Measurements from ENCODE around the gene NUP188.

Gene NUP188

DNA sequence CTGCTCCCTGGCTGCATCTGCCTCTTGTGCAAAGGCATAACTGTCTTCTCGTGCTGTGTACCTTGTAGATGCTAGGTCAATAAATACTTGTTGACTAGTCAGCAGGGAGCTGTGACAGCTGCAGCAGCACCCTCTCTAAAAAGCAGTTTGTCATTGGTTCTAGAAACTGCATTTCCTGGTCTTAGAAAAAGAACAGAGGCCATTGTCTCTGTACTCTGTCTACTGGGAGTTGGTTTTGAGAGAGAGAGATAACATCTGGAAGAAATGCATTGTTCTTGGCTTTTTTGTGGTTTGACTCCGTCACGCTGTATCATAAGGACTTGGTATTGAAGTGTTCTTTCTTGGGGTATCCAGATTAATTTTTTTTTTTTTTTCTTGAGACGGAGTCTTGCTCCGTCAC, 48.3 kb downstream of the NUP188 start:
- Histone ChIP-seq H3K27ac (ENCODE audit: extremely low read depth, low read depth, low read length) (no peak overlapping the region), H3K4me3 (ENCODE audit: low read depth, low read length) (no peak overlapping the region), H3K4me1 (ENCODE audit: control insufficient read depth, insufficient read depth, low read length) (no peaks in the 10 kb centered on the region), H3K9me3 (ENCODE audit: control insufficient read depth, insufficient read depth, low read depth, low read length) (no peaks in the 10 kb centered on the region), H3K36me3 (ENCODE audit: control insufficient read depth in 2 of 2, insufficient read depth in 1 of 2, low read length in 2 of 2) (peaks cover 17 to 88% of the 10 kb centered on the region in 2 experiments; a peak in 2 of 3 replicates)
- TF ChIP-seq ZFP41 (tag by site-specific recombination; IDR thresholded peaks at IDR 0.05; ENCODE audit: borderline replicate concordance) (no peak), ZNF155 (tag by site-specific recombination; IDR thresholded peaks at IDR 0.05) (no peak), ZNF600 (tag by site-specific recombination; IDR thresholded peaks at IDR 0.05) (peak; percentile 33; the same call in 1 of the 2 replicates), ZNF596 (tag by site-specific recombination; IDR thresholded peaks at IDR 0.05) (no peak)
- TF ChIP-seq, protein P1, sequence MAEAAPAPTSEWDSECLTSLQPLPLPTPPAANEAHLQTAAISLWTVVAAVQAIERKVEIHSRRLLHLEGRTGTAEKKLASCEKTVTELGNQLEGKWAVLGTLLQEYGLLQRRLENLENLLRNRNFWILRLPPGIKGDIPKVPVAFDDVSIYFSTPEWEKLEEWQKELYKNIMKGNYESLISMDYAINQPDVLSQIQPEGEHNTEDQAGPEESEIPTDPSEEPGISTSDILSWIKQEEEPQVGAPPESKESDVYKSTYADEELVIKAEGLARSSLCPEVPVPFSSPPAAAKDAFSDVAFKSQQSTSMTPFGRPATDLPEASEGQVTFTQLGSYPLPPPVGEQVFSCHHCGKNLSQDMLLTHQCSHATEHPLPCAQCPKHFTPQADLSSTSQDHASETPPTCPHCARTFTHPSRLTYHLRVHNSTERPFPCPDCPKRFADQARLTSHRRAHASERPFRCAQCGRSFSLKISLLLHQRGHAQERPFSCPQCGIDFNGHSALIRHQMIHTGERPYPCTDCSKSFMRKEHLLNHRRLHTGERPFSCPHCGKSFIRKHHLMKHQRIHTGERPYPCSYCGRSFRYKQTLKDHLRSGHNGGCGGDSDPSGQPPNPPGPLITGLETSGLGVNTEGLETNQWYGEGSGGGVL (tag by site-specific recombination; IDR thresholded peaks at IDR 0.05) = no peak
- TF ChIP-seq, protein P2, sequence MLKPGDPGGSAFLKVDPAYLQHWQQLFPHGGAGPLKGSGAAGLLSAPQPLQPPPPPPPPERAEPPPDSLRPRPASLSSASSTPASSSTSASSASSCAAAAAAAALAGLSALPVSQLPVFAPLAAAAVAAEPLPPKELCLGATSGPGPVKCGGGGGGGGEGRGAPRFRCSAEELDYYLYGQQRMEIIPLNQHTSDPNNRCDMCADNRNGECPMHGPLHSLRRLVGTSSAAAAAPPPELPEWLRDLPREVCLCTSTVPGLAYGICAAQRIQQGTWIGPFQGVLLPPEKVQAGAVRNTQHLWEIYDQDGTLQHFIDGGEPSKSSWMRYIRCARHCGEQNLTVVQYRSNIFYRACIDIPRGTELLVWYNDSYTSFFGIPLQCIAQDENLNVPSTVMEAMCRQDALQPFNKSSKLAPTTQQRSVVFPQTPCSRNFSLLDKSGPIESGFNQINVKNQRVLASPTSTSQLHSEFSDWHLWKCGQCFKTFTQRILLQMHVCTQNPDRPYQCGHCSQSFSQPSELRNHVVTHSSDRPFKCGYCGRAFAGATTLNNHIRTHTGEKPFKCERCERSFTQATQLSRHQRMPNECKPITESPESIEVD (tag by site-specific recombination; IDR thresholded peaks at IDR 0.05) = no peak
- POLR2A ChIA-PET = no interaction called here
- CTCF ChIA-PET = interaction anchor here (4.0 kb wide), 1 partner anchor 11 kb away, joined by 20 read pairs; no protein-coding TSS in a partner anchor

DNA sequence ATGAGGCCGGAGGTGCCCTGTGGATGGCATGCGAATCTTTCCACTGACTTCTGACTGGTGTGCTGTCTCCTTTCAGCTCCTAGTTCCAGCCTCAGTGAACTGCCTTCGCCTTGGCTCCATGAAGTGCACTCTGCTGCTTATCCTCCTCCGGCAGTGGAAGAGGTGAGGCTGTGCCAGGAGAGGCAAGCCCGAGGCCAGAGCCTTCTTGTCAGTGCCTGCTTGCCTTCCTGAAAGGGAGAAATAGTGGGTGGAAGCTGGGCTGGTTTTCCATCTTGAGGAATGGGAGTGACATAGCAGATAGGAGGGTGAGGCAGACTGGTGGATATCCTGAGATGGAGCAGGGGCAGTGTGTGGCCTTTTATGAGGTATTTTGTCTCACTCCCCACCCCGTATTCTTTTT, 51.0 kb downstream of the NUP188 start:
- TF ChIP-seq PRDM1 (tag by site-specific recombination; IDR thresholded peaks at IDR 0.05) (no peak), MEIS1 (CRISPR knock-in tag; IDR thresholded peaks at IDR 0.05; ENCODE audit: borderline replicate concordance) (no peak), ZNF624 (tag by site-specific recombination; IDR thresholded peaks at IDR 0.05) (no peak), ZNF140 (tag by site-specific recombination; IDR thresholded peaks at IDR 0.05) (no peak), HOXC10 (CRISPR knock-in tag; IDR thresholded peaks at IDR 0.05) (no peak), ZNF48 (tag by site-specific recombination; IDR thresholded peaks at IDR 0.05) (no peak), ZNF549 (tag by site-specific recombination; IDR thresholded peaks at IDR 0.05) (no peak), SALL2 (tag by site-specific recombination; IDR thresholded peaks at IDR 0.05; ENCODE audit: borderline replicate concordance) (no peak)
- TF ChIP-seq, protein P3, sequence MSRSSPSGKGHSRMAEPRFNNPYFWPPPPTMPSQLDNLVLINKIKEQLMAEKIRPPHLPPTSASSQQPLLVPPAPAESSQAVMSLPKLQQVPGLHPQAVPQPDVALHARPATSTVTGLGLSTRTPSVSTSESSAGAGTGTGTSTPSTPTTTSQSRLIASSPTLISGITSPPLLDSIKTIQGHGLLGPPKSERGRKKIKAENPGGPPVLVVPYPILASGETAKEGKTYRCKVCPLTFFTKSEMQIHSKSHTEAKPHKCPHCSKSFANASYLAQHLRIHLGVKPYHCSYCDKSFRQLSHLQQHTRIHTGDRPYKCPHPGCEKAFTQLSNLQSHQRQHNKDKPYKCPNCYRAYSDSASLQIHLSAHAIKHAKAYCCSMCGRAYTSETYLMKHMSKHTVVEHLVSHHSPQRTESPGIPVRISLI (tag by site-specific recombination; IDR thresholded peaks at IDR 0.05) = no peak
- TF ChIP-seq, protein P4, sequence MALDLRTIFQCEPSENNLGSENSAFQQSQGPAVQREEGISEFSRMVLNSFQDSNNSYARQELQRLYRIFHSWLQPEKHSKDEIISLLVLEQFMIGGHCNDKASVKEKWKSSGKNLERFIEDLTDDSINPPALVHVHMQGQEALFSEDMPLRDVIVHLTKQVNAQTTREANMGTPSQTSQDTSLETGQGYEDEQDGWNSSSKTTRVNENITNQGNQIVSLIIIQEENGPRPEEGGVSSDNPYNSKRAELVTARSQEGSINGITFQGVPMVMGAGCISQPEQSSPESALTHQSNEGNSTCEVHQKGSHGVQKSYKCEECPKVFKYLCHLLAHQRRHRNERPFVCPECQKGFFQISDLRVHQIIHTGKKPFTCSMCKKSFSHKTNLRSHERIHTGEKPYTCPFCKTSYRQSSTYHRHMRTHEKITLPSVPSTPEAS (tag by site-specific recombination; IDR thresholded peaks at IDR 0.05) = no peak
- TF ChIP-seq, protein P2 (tag by site-specific recombination; IDR thresholded peaks at IDR 0.05) = no peak
- TF ChIP-seq, protein P5, sequence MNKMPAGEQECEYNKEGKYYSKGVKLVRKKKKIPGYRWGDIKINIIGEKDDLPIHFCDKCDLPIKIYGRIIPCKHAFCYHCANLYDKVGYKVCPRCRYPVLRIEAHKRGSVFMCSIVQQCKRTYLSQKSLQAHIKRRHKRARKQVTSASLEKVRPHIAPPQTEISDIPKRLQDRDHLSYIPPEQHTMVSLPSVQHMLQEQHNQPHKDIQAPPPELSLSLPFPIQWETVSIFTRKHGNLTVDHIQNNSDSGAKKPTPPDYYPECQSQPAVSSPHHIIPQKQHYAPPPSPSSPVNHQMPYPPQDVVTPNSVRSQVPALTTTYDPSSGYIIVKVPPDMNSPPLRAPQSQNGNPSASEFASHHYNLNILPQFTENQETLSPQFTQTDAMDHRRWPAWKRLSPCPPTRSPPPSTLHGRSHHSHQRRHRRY (tag by site-specific recombination; IDR thresholded peaks at IDR 0.05) = no peak
- TF ChIP-seq, protein P6, sequence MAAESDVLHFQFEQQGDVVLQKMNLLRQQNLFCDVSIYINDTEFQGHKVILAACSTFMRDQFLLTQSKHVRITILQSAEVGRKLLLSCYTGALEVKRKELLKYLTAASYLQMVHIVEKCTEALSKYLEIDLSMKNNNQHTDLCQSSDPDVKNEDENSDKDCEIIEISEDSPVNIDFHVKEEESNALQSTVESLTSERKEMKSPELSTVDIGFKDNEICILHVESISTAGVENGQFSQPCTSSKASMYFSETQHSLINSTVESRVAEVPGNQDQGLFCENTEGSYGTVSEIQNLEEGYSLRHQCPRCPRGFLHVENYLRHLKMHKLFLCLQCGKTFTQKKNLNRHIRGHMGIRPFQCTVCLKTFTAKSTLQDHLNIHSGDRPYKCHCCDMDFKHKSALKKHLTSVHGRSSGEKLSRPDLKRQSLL (tag by site-specific recombination; IDR thresholded peaks at IDR 0.05) = no peak
- no peaks in the 10 kb centered on the region for H3K4me1 ChIP-seq (ENCODE audit: control insufficient read depth, insufficient read depth, low read length)
- no peak overlapping the region for H3K27ac ChIP-seq (ENCODE audit: extremely low read depth, low read depth, low read length)
- peaks cover 5 to 94% of the 10 kb centered on the region in 2 experiments; a peak in 2 of 3 replicates for H3K36me3 ChIP-seq (ENCODE audit: control insufficient read depth in 2 of 2, insufficient read depth in 1 of 2, low read length in 2 of 2)
- H3K4me3 ChIP-seq (ENCODE audit: low read depth, low read length) = no peak overlapping the region
- ChIA-PET POLR2A (interaction anchor here (0.6 kb wide), 1 partner anchor 24 kb away, joined by 3 read pairs; no protein-coding TSS in a partner anchor), CTCF (interaction anchor here (0.6 kb wide), 2 partner anchors 9 to 13 kb away, joined by 3 read pairs; no protein-coding TSS in a partner anchor)
- no peaks in the 10 kb centered on the region for H3K9me3 ChIP-seq (ENCODE audit: control insufficient read depth, insufficient read depth, low read depth, low read length)

Data from HEK293 (cell line).